Stomach smooth muscle (tissue), 2 donors: Measurements from ENCODE around the gene DLX2.
A peak's percentile ranks its signal among the peaks of the same experiment; 100 is the strongest.

ENCODE experiments used
- H3K27ac ChIP-seq: one replicate; pipeline ENCODE4 v1.7.0; 2013; ENCODE audit warnings: mild to moderate bottlenecking, low read length, inconsistent platforms
- H3K27me3 ChIP-seq, 2 donors: one replicate each; pipeline ENCODE4 v1.7.0; 2013; ENCODE audit warnings: low read length in 2 of 2; ENCODE audit not compliant: insufficient read depth in 2 of 2, control insufficient read depth in 1 of 2
- H3K36me3 ChIP-seq, 2 donors: one replicate each; pipeline ENCODE4 v1.7.0; 2013; ENCODE audit warnings: low read length in 2 of 2; ENCODE audit not compliant: control insufficient read depth in 2 of 2, insufficient read depth in 2 of 2
- H3K4me1 ChIP-seq: one replicate; pipeline ENCODE4 v1.7.0; 2013; ENCODE audit warnings: low read length; ENCODE audit not compliant: control insufficient read depth, insufficient read depth
- H3K4me3 ChIP-seq, 2 donors: one replicate each; pipeline ENCODE4 v1.7.0; 2013; ENCODE audit warnings: low read length in 2 of 2
- H3K9ac ChIP-seq, 2 donors: one replicate each; pipeline ENCODE4 v1.7.0; 2013; ENCODE audit warnings: low read length in 2 of 2, mild to moderate bottlenecking in 1 of 2
- H3K9me3 ChIP-seq, 2 donors: one replicate each; pipeline ENCODE4 v1.7.0; 2013; ENCODE audit warnings: low read length in 2 of 2; ENCODE audit not compliant: control insufficient read depth in 2 of 2
- donor health status: healthy.
- donor health status: Pancreatic carcinoma.

The DLX2 gene

GRCh38 chr2:172107690-172108586 is 5.2 kb upstream of the DLX2 start:
- H3K36me3 ChIP-seq, result no peaks in the 10 kb centered on the region
- no peak overlapping the region for H3K4me3 ChIP-seq
- H3K9me3 ChIP-seq, result peaks cover 0 to 2% of the 10 kb centered on the region in 2 donors
- no peak overlapping the region for H3K9ac ChIP-seq
- peaks cover 65 to 69% of the 10 kb centered on the region in 2 donors for H3K27me3 ChIP-seq
- no peak overlapping the region for H3K27ac ChIP-seq
- peaks cover 19% of the 10 kb centered on the region for H3K4me1 ChIP-seq

- H3K9me3 ChIP-seq, result peaks cover 0 to 2% of the 10 kb centered on the region in 2 donors
- no peak overlapping the region for H3K9ac ChIP-seq
- H3K27me3 ChIP-seq, result peaks cover 77 to 85% of the 10 kb centered on the region in 2 donors
- H3K4me3 ChIP-seq, result peak overlapping the region in 1 of 2 donors; percentile 15
- H3K4me1 ChIP-seq, result peaks cover 33% of the 10 kb centered on the region
- no peak overlapping the region for H3K27ac ChIP-seq
- H3K36me3 ChIP-seq, result no peaks in the 10 kb centered on the region
Observed at GRCh38 chr2:172106108-172106961, 3.6 kb upstream of the DLX2 start.

DNA sequence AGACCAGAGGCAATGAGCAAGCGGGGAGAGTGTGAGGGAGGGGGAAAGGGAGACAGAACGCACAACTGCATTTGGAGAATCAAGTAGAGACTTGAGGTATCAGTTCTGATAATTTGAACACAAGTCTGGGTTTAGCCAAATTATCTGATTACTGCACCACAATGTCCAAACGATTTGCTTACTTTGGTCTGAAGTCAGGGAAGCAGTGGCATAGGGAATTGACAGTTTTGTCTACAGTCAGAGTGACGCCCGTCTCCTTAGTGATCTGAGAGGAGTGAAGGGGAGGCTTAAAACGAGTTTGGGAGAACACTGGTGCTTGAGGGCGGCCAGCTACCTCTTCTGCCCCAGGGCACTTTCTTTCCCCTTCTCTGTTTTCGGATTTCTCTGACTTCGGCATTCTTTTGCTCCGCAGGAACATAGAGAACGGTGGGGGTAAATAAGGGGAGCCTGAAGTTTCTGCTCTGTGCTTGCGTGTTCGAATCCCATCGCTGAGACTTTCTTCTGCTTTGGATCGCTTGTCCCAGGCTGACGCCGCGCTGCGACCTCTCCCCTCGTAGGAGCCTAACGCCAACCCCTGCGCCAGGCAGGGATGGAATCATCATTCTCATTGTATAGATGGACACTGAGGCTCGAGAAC is 2.9 kb upstream of the DLX2 start:
- no peak overlapping the region for H3K4me3 ChIP-seq
- peaks cover 84 to 92% of the 10 kb centered on the region in 2 donors for H3K27me3 ChIP-seq
- H3K4me1 ChIP-seq, result peaks cover 41% of the 10 kb centered on the region

DNA sequence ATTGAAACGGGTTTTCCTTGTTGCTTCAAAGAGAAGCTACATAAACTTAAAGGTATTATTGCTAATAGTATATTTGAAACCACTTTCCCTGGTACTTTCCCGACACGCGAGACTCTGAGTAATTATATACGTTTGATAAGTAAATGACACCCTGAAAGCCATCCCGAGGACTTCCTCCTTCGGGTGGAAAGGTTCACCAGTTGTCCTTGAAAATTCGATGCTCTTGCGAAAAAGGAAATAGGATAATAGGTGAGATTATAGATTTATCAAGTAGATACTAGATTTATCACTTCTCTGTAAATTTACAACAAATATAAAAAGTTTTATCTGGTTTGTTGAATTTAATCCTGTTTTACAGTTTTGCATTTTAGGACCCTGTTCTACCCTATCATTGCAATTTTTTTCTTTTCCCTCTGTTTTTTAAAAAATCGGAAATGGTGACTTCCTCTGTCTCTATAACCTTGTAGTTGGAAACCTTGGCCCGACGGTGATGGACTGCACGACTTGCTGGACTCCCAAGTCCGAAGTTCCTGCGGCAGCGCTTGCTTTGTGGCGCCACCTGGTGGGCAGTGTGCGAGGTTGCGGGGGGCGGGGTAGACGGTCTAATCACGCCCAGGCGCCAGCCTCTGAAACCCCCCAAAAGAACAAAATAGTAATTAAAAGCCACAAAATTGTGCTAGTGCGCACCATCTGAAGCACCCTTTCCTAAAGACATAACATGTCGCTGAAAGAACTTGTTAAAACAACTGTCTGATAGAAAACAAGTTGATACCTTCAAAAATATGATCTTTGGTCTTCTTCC is 972 bp upstream of the DLX2 start:
- Histone ChIP-seq H3K27ac (no peak overlapping the region), H3K9me3 (peaks cover 0 to 2% of the 10 kb centered on the region in 2 donors), H3K4me1 (peaks cover 54% of the 10 kb centered on the region), H3K27me3 (peaks cover 80 to 98% of the 10 kb centered on the region in 2 donors), H3K9ac (no peak overlapping the region), H3K4me3 (no peak overlapping the region), H3K36me3 (no peaks in the 10 kb centered on the region)

More for the DNA sequence above, 2.9 kb upstream of the DLX2 start:
- H3K27ac ChIP-seq, result no peak overlapping the region
- no peaks in the 10 kb centered on the region for H3K36me3 ChIP-seq
- H3K9me3 ChIP-seq, result peaks cover 0 to 2% of the 10 kb centered on the region in 2 donors
- no peak overlapping the region for H3K9ac ChIP-seq

GRCh38 chr2:172101821-172102390 is 794 bp downstream of the DLX2 start:
- Histone ChIP-seq H3K27me3 (peaks cover 83 to 100% of the 10 kb centered on the region in 2 donors), H3K9me3 (peaks cover 0 to 2% of the 10 kb centered on the region in 2 donors), H3K4me3 (peak overlapping the region in 1 of 2 donors; percentile 68), H3K9ac (no peak overlapping the region), H3K36me3 (no peaks in the 10 kb centered on the region), H3K27ac (no peak overlapping the region), H3K4me1 (peaks cover 54% of the 10 kb centered on the region)

- H3K4me1 ChIP-seq, result peaks cover 53% of the 10 kb centered on the region
- no peak overlapping the region for H3K27ac ChIP-seq
- no peaks in the 10 kb centered on the region for H3K36me3 ChIP-seq
- H3K9ac ChIP-seq, result no peak overlapping the region
- peaks cover 83 to 100% of the 10 kb centered on the region in 2 donors for H3K27me3 ChIP-seq
- H3K4me3 ChIP-seq, result peak overlapping the region in 1 of 2 donors; percentile 68
- peaks cover 0 to 2% of the 10 kb centered on the region in 2 donors for H3K9me3 ChIP-seq
Observed at GRCh38 chr2:172100935-172101820, 1.5 kb downstream of the DLX2 start.

GRCh38 chr2:172100080-172100934 is 2.4 kb downstream of the DLX2 start:
- no peaks in the 10 kb centered on the region for H3K36me3 ChIP-seq

GRCh38 chr2:172099472-172100079 is 3.1 kb downstream of the DLX2 start:
- no peak overlapping the region for H3K4me3 ChIP-seq
- H3K4me1 ChIP-seq, result peaks cover 67% of the 10 kb centered on the region
- H3K27me3 ChIP-seq, result peaks cover 80 to 100% of the 10 kb centered on the region in 2 donors

More at GRCh38 chr2:172100080-172100934, 2.4 kb downstream of the DLX2 start:
- Histone ChIP-seq H3K9me3 (peaks cover 0 to 2% of the 10 kb centered on the region in 2 donors), H3K27ac (no peak overlapping the region), H3K4me1 (peaks cover 60% of the 10 kb centered on the region), H3K9ac (no peak overlapping the region), H3K27me3 (peaks cover 82 to 100% of the 10 kb centered on the region in 2 donors), H3K4me3 (no peak overlapping the region)

More at GRCh38 chr2:172099472-172100079, 3.1 kb downstream of the DLX2 start:
- Histone ChIP-seq H3K9ac (no peak overlapping the region), H3K27ac (no peak overlapping the region), H3K9me3 (peaks cover 0 to 2% of the 10 kb centered on the region in 2 donors), H3K36me3 (no peaks in the 10 kb centered on the region)
